GM13976 (cell line): ENCODE data around the gene THOC6.

Experiments
- DNase-seq: peaks from one replicate; pipeline ENCODE4 v3.0.0; 2012; ENCODE audit warnings: low spot score
- CTCF ChIP-seq: IDR thresholded peaks from 2 replicates; pipeline ENCODE4 v1.5.1; 2012; ENCODE audit warnings: borderline replicate concordance, mild to moderate bottlenecking; ENCODE audit not compliant: insufficient read depth; ENCODE audit errors: extremely low read depth, missing control alignments, control extremely low read depth
- in situ Hi-C: fragments of 300-500 bp; cut with MboI; formaldehyde crosslinking; loops from one replicate; pipeline ENCODE4 v1.12.0; 2022; ENCODE audit warnings: low sequenced_read_pairs, mixed read lengths, inconsistent platforms; ENCODE audit not compliant: unreplicated experiment

The THOC6 gene

GRCh38 chr16:3013491-3013951, 10.3 kb upstream of the THOC6 start:
- DNase-seq, result no peak
- in situ Hi-C loops, result no loop called here

GRCh38 chr16:3013998-3014690, 9.7 kb upstream of the THOC6 start:
- DNase-seq, result no peak
- in situ Hi-C loops, result no loop called here
- no peak for TF ChIP-seq CTCF

More at GRCh38 chr16:3013491-3013951, 10.3 kb upstream of the THOC6 start:
- TF ChIP-seq CTCF, result no peak

GRCh38 chr16:3014971-3015370, 8.9 kb upstream of the THOC6 start:
- in situ Hi-C loops, result no loop called here
- no peak for DNase-seq
- no peak for TF ChIP-seq CTCF

GRCh38 chr16:3015865-3016521, 7.8 kb upstream of the THOC6 start:
- TF ChIP-seq CTCF, result no peak
- in situ Hi-C loops, result no loop called here
- DNase-seq, result no peak

GRCh38 chr16:3017344-3017743, 6.5 kb upstream of the THOC6 start:
- in situ Hi-C loops, result no loop called here
- no peak for TF ChIP-seq CTCF
- DNase-seq, result no peak

GRCh38 chr16:3017794-3018506, 5.9 kb upstream of the THOC6 start, which contains the start of gene CLDN6:
Gene CLDN6 (minus strand): TSS chr16:3018183. CDS start chr16:3016021, 2,162 bp downstream.
- in situ Hi-C loops, result no loop called here
- DNase-seq, result no peak
- peak; percentile 47 for TF ChIP-seq CTCF
